Loucy (cell line): ENCODE results near the gene PCDHA5.
"Not testable (repeated sequence)": the region's sequence is repeated elsewhere in the genome, so short reads cannot be mapped to it uniquely, and the experiment has no call there.

ENCODE experiments used
- H2AFZ ChIP-seq: fragments of 200-600 bp; sonication (generic); 2 replicates; pipeline ENCODE4 v1.6.0; 2016; ENCODE audit warnings: antibody characterized with exemption, mild to moderate bottlenecking, low read length, moderate library complexity
- H3F3A ChIP-seq: fragments of 200-600 bp; 2 replicates; pipeline ENCODE4 v1.6.0; 2016; ENCODE audit warnings: antibody characterized with exemption, low read depth, mild to moderate bottlenecking
- H3K27me3 ChIP-seq: fragments of 200-600 bp; sonication (generic); 2 replicates; pipeline ENCODE4 v1.6.1; 2014; ENCODE audit warnings: low read length, mild to moderate bottlenecking; ENCODE audit not compliant: insufficient read depth, poor library complexity, severe bottlenecking
- H3K36me3 ChIP-seq: fragments of 200-600 bp; sonication (generic); 2 replicates; pipeline ENCODE4 v1.6.1; 2016; ENCODE audit warnings: low read length; ENCODE audit not compliant: insufficient read depth
- H3K4me1 ChIP-seq: fragments of 200-600 bp; sonication (generic); 2 replicates; pipeline ENCODE4 v1.5.1; 2014; ENCODE audit warnings: low read length, mild to moderate bottlenecking; ENCODE audit not compliant: insufficient read depth, poor library complexity, severe bottlenecking
- H3K4me2 ChIP-seq: fragments of 200-600 bp; sonication (generic); 2 replicates; pipeline ENCODE4 v1.6.0; 2014; ENCODE audit warnings: antibody characterized with exemption, low read length, low read depth, mild to moderate bottlenecking; ENCODE audit not compliant: poor library complexity, severe bottlenecking
- H3K4me3 ChIP-seq: fragments of 200-600 bp; sonication (generic); 2 replicates; pipeline ENCODE4 v1.5.1; 2014; ENCODE audit warnings: low read length, mild to moderate bottlenecking, mixed read lengths; ENCODE audit not compliant: poor library complexity, severe bottlenecking
- H3K79me2 ChIP-seq: fragments of 200-600 bp; sonication (generic); 2 replicates; pipeline ENCODE4 v1.6.1; 2014; ENCODE audit warnings: low read length; ENCODE audit not compliant: insufficient read depth
- H3K9ac ChIP-seq: fragments of 200-600 bp; sonication (generic); 2 replicates; pipeline ENCODE4 v1.6.0; 2014; ENCODE audit warnings: mild to moderate bottlenecking, low read depth, low read length, moderate library complexity; ENCODE audit not compliant: poor library complexity, severe bottlenecking
- H3K9me2 ChIP-seq: fragments of 200-600 bp; sonication (generic); replicated peaks from 2 replicates; pipeline ENCODE4 v1.6.1; 2016; ENCODE audit warnings: low read depth, low read length, mixed read lengths
- H3K9me3 ChIP-seq: fragments of 200-600 bp; sonication (generic); 2 replicates; pipeline ENCODE4 v1.6.1; 2014; ENCODE audit warnings: mild to moderate bottlenecking, antibody characterized with exemption, low read length, low read depth; ENCODE audit not compliant: insufficient read depth
- H4K20me1 ChIP-seq: fragments of 200-600 bp; sonication (generic); 2 replicates; pipeline ENCODE4 v1.6.0; 2014; ENCODE audit warnings: antibody characterized with exemption, low read length, mild to moderate bottlenecking; ENCODE audit not compliant: insufficient read depth, poor library complexity, severe bottlenecking
- CTCF ChIP-seq: fragments of 200-600 bp; sonication (generic); conservative IDR thresholded peaks from 2 replicates; pipeline ENCODE4 v1.5.1; 2014; ENCODE audit warnings: mild to moderate bottlenecking, antibody characterized with exemption, low read length
- EZH2phosphoT487 ChIP-seq: fragments of 200-600 bp; IDR thresholded peaks from 2 replicates; pipeline ENCODE4 v1.6.1; 2018; ENCODE audit warnings: antibody characterized with exemption, mild to moderate bottlenecking, moderate library complexity, borderline replicate concordance

Gene PCDHA5

GRCh38 chr5:140827704-140828361 is 6.4 kb downstream of the PCDHA5 start, which contains the start of gene PCDHA6:
Gene PCDHA6, plus strand, starts transcription at chr5:140827960. Its CDS starts 132 bp downstream, at chr5:140828092.
- Histone ChIP-seq H3K4me3 (no peak within 1 kb of the TSS), H3K27me3 (no peaks in the 10 kb centered on the region), H3K4me2 (no peak within 1 kb of the TSS), H3F3A (no peaks in the 10 kb centered on the region), H3K9me2 (no peaks in the 10 kb centered on the region), H2AFZ (no peak within 1 kb of the TSS), H3K36me3 (no peaks in the 10 kb centered on the region), H3K9me3 (no peaks in the 10 kb centered on the region), H4K20me1 (no peaks in the 10 kb centered on the region), H3K9ac (no peak within 1 kb of the TSS), H3K4me1 (no peaks in the 10 kb centered on the region), H3K79me2 (no peaks in the 10 kb centered on the region)
- TF ChIP-seq EZH2phosphoT487 (no peak), CTCF (no peak)

DNA sequence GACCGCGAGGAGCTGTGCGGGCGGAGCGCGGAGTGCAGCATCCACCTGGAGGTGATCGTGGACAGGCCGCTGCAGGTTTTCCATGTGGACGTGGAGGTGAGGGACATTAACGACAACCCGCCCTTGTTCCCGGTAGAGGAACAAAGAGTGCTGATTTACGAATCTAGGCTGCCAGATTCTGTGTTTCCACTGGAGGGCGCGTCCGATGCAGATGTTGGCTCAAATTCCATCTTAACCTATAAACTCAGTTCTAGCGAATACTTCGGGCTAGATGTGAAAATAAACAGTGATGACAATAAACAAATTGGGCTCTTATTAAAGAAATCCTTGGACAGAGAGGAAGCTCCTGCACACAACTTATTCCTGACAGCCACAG is 6.9 kb downstream of the PCDHA5 start:
- Histone ChIP-seq H3F3A (no peaks in the 10 kb centered on the region), H3K9me2 (no peaks in the 10 kb centered on the region), H3K79me2 (no peaks in the 10 kb centered on the region), H3K4me1 (no peaks in the 10 kb centered on the region), H3K4me2 (no peak overlapping the region), H2AFZ (no peak overlapping the region), H3K4me3 (no peak overlapping the region), H3K9ac (no peak overlapping the region), H3K36me3 (no peaks in the 10 kb centered on the region), H4K20me1 (no peaks in the 10 kb centered on the region), H3K9me3 (no peaks in the 10 kb centered on the region), H3K27me3 (no peaks in the 10 kb centered on the region)
- no peak for TF ChIP-seq CTCF
- no peak for TF ChIP-seq EZH2phosphoT487

GRCh38 chr5:140829511-140830501 is 8.4 kb downstream of the PCDHA5 start:
- H3K4me2 ChIP-seq, H3K4me1 ChIP-seq, H2AFZ ChIP-seq, H4K20me1 ChIP-seq, H3K79me2 ChIP-seq, H3K9me3 ChIP-seq, H3K9me2 ChIP-seq, H3K9ac ChIP-seq, H3F3A ChIP-seq, H3K4me3 ChIP-seq, H3K36me3 ChIP-seq, H3K27me3 ChIP-seq: not testable (repeated sequence)
